Mucosa of descending colon (tissue), 3 donors: ENCODE measurements around the gene COL23A1. TPM values are rescaled to one million over a fixed set of nuclear protein-coding genes. Genes with fewer than 3 reads are reported as not detected.

Experiments used
- ATAC-seq: fragments of 200-7000 bp; cut with Tn5 transposase; one replicate; pipeline ENCODE4 v1.9.1; 2020; ENCODE audit warnings: mild to moderate bottlenecking, moderate library complexity
- DNase-seq, 3 donors: peaks; one replicate each; pipeline ENCODE4 v3.0.0-alpha.2; 2020
- H3K36me3 ChIP-seq: fragments of 200-600 bp; one replicate; pipeline ENCODE4 v1.8.0; 2021; ENCODE audit warnings: low read depth, mild to moderate bottlenecking
- H3K4me1 ChIP-seq: fragments of 200-600 bp; one replicate; pipeline ENCODE4 v1.8.0; 2021; ENCODE audit warnings: low read depth, mild to moderate bottlenecking
- H3K4me3 ChIP-seq: fragments of 200-600 bp; one replicate; pipeline ENCODE4 v1.8.0; 2021; ENCODE audit warnings: mild to moderate bottlenecking
- H3K9me3 ChIP-seq: fragments of 200-600 bp; one replicate; pipeline ENCODE4 v1.8.0; 2021; ENCODE audit warnings: mild to moderate bottlenecking
- CTCF ChIP-seq: fragments of 200-600 bp; IDR thresholded peaks from one replicate; pipeline ENCODE4 v1.8.0; 2022; ENCODE audit warnings: antibody characterized with exemption, mild to moderate bottlenecking
- intact Hi-C, 2 donors: fragments of 100-400 bp; cut with DNase I in 1 of 2; cut with micrococcal nuclease in 1 of 2; formaldehyde crosslinking; loops; one replicate each; pipeline versions ENCODE4 v1.11.0 to v1.11.1; 2022; cut with DNase I, micrococcal nuclease
- total RNA-seq, 3 donors: library from RNA; stranded (reverse); fragmentation: NEBNext Ultra II Directional in 2 of 3; extraction: Animal tissue kit (Norgen Biotek cat#: 25700) in 2 of 3; gene quantifications; one replicate each; pipeline versions ENCODE4 v1.2.1 to v1.2.4, GENCODE V29; 2021 to 2023
- donor health status: DM: no; HTN: no; CAD: no; lungs with moderate emphysema.
- donor health status: DM: no; HTN: no; CAD: no.
- donor health status: DM: no; HTN: yes; CAD: no.

The COL23A1 gene
- total RNA-seq, 3 donors from 2014 or later, result 0.17 to 2.7 (median 0.43) TPM

- Histone ChIP-seq H3K36me3 (no peaks in the 10 kb centered on the region), H3K9me3 (no peaks in the 10 kb centered on the region), H3K4me3 (no peak overlapping the region), H3K4me1 (no peaks in the 10 kb centered on the region)
- ATAC-seq, result no peak
- intact Hi-C loops, result no loop called here
- no peak for TF ChIP-seq CTCF
- no peak for DNase-seq
Observed at GRCh38 chr5:178348356-178349074, 241.7 kb downstream of the COL23A1 start.

- no peak overlapping the region for H3K4me3 ChIP-seq
- intact Hi-C loops, result no loop called here
- no peak for DNase-seq
- no peaks in the 10 kb centered on the region for H3K36me3 ChIP-seq
- H3K9me3 ChIP-seq, result no peaks in the 10 kb centered on the region
- H3K4me1 ChIP-seq, result no peaks in the 10 kb centered on the region
- no peak for ATAC-seq
- TF ChIP-seq CTCF, result no peak
Observed at GRCh38 chr5:178347956-178348355, 242.2 kb downstream of the COL23A1 start.

GRCh38 chr5:178346607-178347334 lies 243.4 kb downstream of the COL23A1 start:
- Histone ChIP-seq H3K36me3 (no peaks in the 10 kb centered on the region), H3K4me3 (no peak overlapping the region), H3K9me3 (no peaks in the 10 kb centered on the region), H3K4me1 (no peaks in the 10 kb centered on the region)
- intact Hi-C loops, result no loop called here
- ATAC-seq (no peak), DNase-seq (no peak)
- no peak for TF ChIP-seq CTCF

- no peaks in the 10 kb centered on the region for H3K36me3 ChIP-seq
- ATAC-seq (no peak), DNase-seq (no peak)
- no peaks in the 10 kb centered on the region for H3K9me3 ChIP-seq
- intact Hi-C loops, result no loop called here
- H3K4me1 ChIP-seq, result no peaks in the 10 kb centered on the region
- no peak for TF ChIP-seq CTCF
- no peak overlapping the region for H3K4me3 ChIP-seq
Observed at GRCh38 chr5:178343306-178343705, 246.9 kb downstream of the COL23A1 start.

GRCh38 chr5:178341851-178342140 lies 248.4 kb downstream of the COL23A1 start:
- ATAC-seq (no peak), DNase-seq (no peak)
- no peak for TF ChIP-seq CTCF
- Histone ChIP-seq H3K36me3 (no peaks in the 10 kb centered on the region), H3K9me3 (no peaks in the 10 kb centered on the region), H3K4me1 (no peaks in the 10 kb centered on the region), H3K4me3 (no peak overlapping the region)
- intact Hi-C loops, result no loop called here
